ENCODE results near the gene FOXA1.

DNA sequence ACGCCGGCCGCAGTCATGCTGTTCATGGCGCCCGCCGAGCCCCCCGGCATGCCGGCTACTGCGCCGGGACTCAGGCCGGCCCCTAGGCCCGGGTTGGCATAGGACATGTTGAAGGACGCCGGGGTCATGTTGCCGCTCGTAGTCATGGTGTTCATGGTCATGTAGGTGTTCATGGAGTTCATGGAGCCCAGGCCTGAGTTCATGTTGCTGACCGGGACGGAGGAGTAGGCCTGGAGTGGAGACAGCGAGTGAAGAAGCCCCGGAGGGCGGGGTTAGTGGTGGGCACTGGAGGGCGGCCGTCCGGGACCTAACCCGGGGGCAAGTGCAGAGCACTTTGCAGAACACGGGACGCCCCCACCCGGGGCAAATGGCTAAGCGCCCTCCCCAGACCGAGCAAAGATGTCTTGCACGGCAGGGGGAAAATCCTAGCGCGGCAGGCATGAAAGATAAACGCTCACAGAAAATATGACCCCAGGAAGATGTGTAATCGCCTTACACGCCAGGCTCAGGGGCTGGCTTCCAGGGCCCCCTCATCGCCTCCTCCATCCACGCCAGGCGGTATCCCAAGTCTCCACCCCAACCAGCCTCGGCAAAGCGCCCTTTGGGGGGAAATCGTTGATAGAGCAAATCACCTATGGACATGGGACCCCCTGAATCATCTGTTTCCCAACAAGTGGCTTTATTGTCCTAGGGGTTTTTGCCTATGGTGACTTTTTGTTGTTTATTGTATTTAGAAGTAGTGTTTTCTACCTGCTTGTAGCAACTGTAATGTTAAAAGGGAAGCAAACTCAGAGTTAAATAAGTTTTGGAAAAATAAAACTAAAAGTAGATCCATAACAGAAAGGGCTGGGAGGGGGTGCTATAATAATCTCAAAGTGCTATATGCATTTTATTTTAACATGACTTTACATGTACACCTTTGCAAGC is 2.3 kb downstream of the FOXA1 start:
- no peak for TF ChIP-seq EZH2 (IDR thresholded peaks at IDR 0.05; ENCODE audit: borderline replicate concordance, insufficient read depth, low read depth, low read length, poor library complexity, severe bottlenecking)
- TF ChIP-seq, protein P1, sequence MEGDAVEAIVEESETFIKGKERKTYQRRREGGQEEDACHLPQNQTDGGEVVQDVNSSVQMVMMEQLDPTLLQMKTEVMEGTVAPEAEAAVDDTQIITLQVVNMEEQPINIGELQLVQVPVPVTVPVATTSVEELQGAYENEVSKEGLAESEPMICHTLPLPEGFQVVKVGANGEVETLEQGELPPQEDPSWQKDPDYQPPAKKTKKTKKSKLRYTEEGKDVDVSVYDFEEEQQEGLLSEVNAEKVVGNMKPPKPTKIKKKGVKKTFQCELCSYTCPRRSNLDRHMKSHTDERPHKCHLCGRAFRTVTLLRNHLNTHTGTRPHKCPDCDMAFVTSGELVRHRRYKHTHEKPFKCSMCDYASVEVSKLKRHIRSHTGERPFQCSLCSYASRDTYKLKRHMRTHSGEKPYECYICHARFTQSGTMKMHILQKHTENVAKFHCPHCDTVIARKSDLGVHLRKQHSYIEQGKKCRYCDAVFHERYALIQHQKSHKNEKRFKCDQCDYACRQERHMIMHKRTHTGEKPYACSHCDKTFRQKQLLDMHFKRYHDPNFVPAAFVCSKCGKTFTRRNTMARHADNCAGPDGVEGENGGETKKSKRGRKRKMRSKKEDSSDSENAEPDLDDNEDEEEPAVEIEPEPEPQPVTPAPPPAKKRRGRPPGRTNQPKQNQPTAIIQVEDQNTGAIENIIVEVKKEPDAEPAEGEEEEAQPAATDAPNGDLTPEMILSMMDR (IDR thresholded peaks at IDR 0.05) = no peak
